ENCODE data around the gene TEKT5. TPM values are rescaled to one million over a fixed set of nuclear protein-coding genes. Genes with fewer than 3 reads are reported as not detected.
A peak's percentile ranks its signal among the peaks of the same experiment; 100 is the strongest.
"Not testable (repeated sequence)": the region's sequence is repeated elsewhere in the genome, so short reads cannot be mapped to it uniquely, and the experiment has no call there.

Gene TEKT5
- polyA plus RNA-seq (2012; ENCODE audit: low read depth, missing spikeins) = 1.1 TPM

GRCh38 chr16:10694830-10695229, at the start of gene TEKT5:
Gene TEKT5, minus strand, starts transcription at chr16:10694930. Its CDS starts 57 bp downstream, at chr16:10694873.
- FAIRE-seq (no peak), DNase-seq (ENCODE audit: insufficient read length, low spot score) (no peak)
- TF ChIP-seq PAX5 (IDR thresholded peaks at IDR 0.05; ENCODE audit: insufficient read depth, low read length, severe bottlenecking) = no peak
- no peak for TF ChIP-seq POLR2AphosphoS5 (IDR thresholded peaks at IDR 0.05; ENCODE audit: low read depth, low read length)
- TF ChIP-seq SPI1 (IDR thresholded peaks at IDR 0.05; ENCODE audit: low read depth, low read length) = no peak
- TF ChIP-seq TAF1 (IDR thresholded peaks at IDR 0.05; ENCODE audit: low read depth, low read length) = no peak
- TF ChIP-seq POLR2A (IDR thresholded peaks at IDR 0.05; ENCODE audit: low read depth, low read length) = no peak
- no peak for TF ChIP-seq POU2F2 (IDR thresholded peaks at IDR 0.05; ENCODE audit: low read depth, low read length)

- FAIRE-seq = peak; percentile 96
- TF ChIP-seq POLR2A (IDR thresholded peaks at IDR 0.05; ENCODE audit: low read depth, low read length) (peak; percentile 94), POLR2AphosphoS5 (IDR thresholded peaks at IDR 0.05; ENCODE audit: low read depth, low read length) (peak; percentile 93), PAX5 (IDR thresholded peaks at IDR 0.05; ENCODE audit: insufficient read depth, low read length, severe bottlenecking) (no peak), POU2F2 (IDR thresholded peaks at IDR 0.05; ENCODE audit: low read depth, low read length) (peak; percentile 88), TAF1 (IDR thresholded peaks at IDR 0.05; ENCODE audit: low read depth, low read length) (peak; percentile 80), SPI1 (IDR thresholded peaks at IDR 0.05; ENCODE audit: low read depth, low read length) (no peak)
- peak; percentile 89 for DNase-seq (ENCODE audit: insufficient read length, low spot score)
These were observed 49.1 kb upstream of the TEKT5 start, which contains the start of gene NUBP1 for GRCh38 chr16:10743610-10744369. Gene NUBP1, plus strand, starts transcription at chr16:10743842. Its CDS starts 22 bp downstream, at chr16:10743864.

- FAIRE-seq = no peak
These were observed 48.5 kb upstream of the TEKT5 start for GRCh38 chr16:10743227-10743609.

GRCh38 chr16:10741844-10742243, 47.1 kb upstream of the TEKT5 start:
- FAIRE-seq (no peak), DNase-seq (ENCODE audit: insufficient read length, low spot score) (no peak)
- no peak for TF ChIP-seq POLR2A (IDR thresholded peaks at IDR 0.05; ENCODE audit: low read depth, low read length)
- 0 out of 2 replicates have a peak, but pooled peaks have one; percentile 16 for TF ChIP-seq SPI1 (IDR thresholded peaks at IDR 0.05; ENCODE audit: low read depth, low read length)

More at GRCh38 chr16:10743227-10743609, 48.5 kb upstream of the TEKT5 start:
- no peak for TF ChIP-seq TAF1 (IDR thresholded peaks at IDR 0.05; ENCODE audit: low read depth, low read length)
- TF ChIP-seq SPI1 (IDR thresholded peaks at IDR 0.05; ENCODE audit: low read depth, low read length) = no peak
- TF ChIP-seq POU2F2 (IDR thresholded peaks at IDR 0.05; ENCODE audit: low read depth, low read length) = no peak
- DNase-seq (ENCODE audit: insufficient read length, low spot score) = no peak

DNA sequence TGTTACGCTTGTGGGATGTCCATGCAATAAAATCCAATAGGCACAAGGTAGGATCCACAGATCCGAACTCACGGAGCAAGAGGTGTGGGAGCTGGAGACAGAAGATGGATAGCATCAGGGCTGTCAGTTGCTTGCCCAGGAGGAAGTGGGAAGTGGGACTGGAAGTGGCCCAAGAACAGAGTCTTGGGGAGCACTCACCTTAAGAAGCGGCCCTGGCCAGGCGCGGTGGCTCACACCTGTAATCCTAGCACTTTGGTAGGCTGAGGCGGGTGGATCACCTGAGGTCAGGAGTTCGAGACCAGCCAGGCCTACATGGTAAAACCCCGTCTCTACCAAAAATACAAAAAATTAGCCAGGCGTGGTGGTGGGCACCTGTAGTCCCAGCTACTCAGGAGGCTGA, 46.5 kb upstream of the TEKT5 start:
- not testable (repeated sequence) for FAIRE-seq; DNase-seq (ENCODE audit: insufficient read length, low spot score)

GRCh38 chr16:10740845-10741208, 46.1 kb upstream of the TEKT5 start:
- DNase-seq (ENCODE audit: insufficient read length, low spot score) (no peak), FAIRE-seq (no peak)
- TF ChIP-seq POLR2AphosphoS5 (IDR thresholded peaks at IDR 0.05; ENCODE audit: low read depth, low read length) = no peak
- TF ChIP-seq POU2F2 (IDR thresholded peaks at IDR 0.05; ENCODE audit: low read depth, low read length) = no peak
- TF ChIP-seq SPI1 (IDR thresholded peaks at IDR 0.05; ENCODE audit: low read depth, low read length) = no peak
- TF ChIP-seq POLR2A (IDR thresholded peaks at IDR 0.05; ENCODE audit: low read depth, low read length) = no peak
- TF ChIP-seq PAX5 (IDR thresholded peaks at IDR 0.05; ENCODE audit: insufficient read depth, low read length, severe bottlenecking) = no peak
- TF ChIP-seq TAF1 (IDR thresholded peaks at IDR 0.05; ENCODE audit: low read depth, low read length) = no peak

DNA sequence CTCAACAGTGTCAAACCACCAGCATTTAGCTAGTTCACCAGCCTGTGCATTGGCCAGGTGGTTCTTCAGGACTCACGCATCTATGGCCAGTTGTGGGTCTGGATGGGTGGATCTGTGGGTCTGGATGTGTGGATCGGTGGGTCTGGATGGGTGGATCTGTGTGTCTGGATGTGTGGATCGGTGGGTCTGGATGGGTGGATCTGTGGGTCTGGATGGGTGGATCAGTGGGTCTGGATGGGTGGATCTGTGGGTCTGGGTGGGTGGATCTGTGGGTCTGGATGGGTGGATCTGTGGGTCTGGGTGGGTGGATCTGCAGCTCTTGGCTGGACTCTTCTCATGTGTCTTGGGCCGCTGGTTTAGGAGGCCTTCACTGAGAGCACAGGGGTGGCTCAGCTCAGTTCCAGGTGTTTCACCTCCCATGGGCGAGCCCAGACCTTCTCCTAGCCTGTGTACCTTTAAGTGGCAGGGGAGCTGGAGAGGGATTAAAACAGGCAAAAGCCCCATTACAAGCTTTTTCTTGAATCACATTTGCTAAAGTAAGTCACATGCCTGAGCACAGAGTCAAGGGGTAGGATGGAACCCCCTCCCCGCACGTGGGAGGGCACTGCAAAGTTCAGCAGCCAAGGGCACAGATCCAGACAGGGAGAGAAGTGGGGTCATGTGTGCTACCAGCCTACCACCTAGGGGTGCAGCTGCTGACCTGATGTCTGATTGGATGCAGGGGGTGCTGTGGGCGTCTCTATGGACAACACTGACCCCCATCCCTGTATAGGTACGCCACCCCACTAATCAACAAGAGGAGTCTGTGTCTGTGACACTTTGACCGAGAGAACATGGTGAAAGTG, 45.5 kb upstream of the TEKT5 start:
- TF ChIP-seq POU2F2 (IDR thresholded peaks at IDR 0.05; ENCODE audit: low read depth, low read length) (no peak), PAX5 (IDR thresholded peaks at IDR 0.05; ENCODE audit: insufficient read depth, low read length, severe bottlenecking) (no peak), POLR2A (IDR thresholded peaks at IDR 0.05; ENCODE audit: low read depth, low read length) (no peak), SPI1 (IDR thresholded peaks at IDR 0.05; ENCODE audit: low read depth, low read length) (no peak), TAF1 (IDR thresholded peaks at IDR 0.05; ENCODE audit: low read depth, low read length) (no peak), POLR2AphosphoS5 (IDR thresholded peaks at IDR 0.05; ENCODE audit: low read depth, low read length) (no peak)
- FAIRE-seq (no peak), DNase-seq (ENCODE audit: insufficient read length, low spot score) (no peak)

DNA sequence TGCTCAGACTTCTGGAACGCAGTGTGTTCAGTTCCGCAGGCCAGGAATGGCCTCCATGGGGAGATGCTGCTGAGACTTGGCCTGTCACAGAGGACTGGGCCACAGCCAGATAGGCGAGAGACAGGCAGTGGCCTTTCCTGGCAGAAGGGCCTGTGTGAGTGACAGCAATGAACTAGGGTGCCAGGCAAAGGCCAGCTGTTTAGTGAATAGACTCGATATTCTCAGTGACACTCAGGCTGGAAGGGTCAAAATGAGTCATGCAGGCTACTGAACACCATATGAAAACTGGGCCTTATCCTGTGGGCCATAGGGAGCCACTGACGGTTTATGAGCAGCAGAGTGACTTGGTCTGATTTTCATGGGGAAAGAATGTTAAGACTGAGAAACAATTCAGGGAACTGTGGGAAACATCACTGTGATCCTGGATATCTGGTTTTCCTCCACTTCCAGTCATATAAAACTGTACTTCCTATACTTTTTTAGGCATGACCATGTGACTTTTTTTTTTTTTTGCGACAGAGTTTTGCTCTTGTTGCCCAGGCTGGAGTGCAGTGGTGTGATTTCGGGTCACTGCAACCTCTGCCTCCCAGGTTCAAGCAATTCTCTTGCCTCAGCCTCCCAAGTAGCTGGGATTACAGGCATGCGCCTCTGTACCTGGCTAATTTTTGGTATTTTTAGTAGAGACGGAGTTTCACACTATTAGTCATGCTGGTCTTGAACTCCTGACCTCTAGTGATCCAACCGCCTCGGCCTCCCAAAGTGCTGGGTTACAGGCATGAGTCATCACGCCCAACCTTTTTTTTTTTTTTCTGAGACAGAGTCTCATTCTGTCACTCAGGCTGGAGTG, 43.7 kb upstream of the TEKT5 start:
- FAIRE-seq (peak; percentile 82), DNase-seq (ENCODE audit: insufficient read length, low spot score) (peak; percentile 37)
- no peak for TF ChIP-seq PAX5 (IDR thresholded peaks at IDR 0.05; ENCODE audit: insufficient read depth, low read length, severe bottlenecking)
- peak; percentile 44; the same call in 1 of the 2 replicates for TF ChIP-seq POLR2AphosphoS5 (IDR thresholded peaks at IDR 0.05; ENCODE audit: low read depth, low read length)

- peak; percentile 64; the same call in 1 of the 2 replicates for TF ChIP-seq POU2F2 (IDR thresholded peaks at IDR 0.05; ENCODE audit: low read depth, low read length)
- TF ChIP-seq SPI1 (IDR thresholded peaks at IDR 0.05; ENCODE audit: low read depth, low read length) = 0 out of 2 replicates have a peak, but pooled peaks have one; percentile 31
- TF ChIP-seq PAX5 (IDR thresholded peaks at IDR 0.05; ENCODE audit: insufficient read depth, low read length, severe bottlenecking) = no peak
- peak; percentile 57 for FAIRE-seq
These were observed 42.4 kb upstream of the TEKT5 start for GRCh38 chr16:10737068-10737625.

More at GRCh38 chr16:10737068-10737625, 42.4 kb upstream of the TEKT5 start:
- peak; percentile 42 for DNase-seq (ENCODE audit: insufficient read length, low spot score)

Measured in GM12891 (cell line).